ENCODE results near the gene DIO3. TPM values are rescaled to one million over a fixed set of nuclear protein-coding genes. Genes with fewer than 3 reads are reported as not detected.

DIO3 gene
- total RNA-seq, 2 experiments from 2014 or later = not detected

- H3K79me2 ChIP-seq (ENCODE audit: insufficient read depth, low read depth, low read length) = no peaks in the 10 kb centered on the region
Observed at GRCh38 chr14:101590062-101590461, 28.8 kb downstream of the DIO3 start.

GRCh38 chr14:101590616-101591015 lies 29.3 kb downstream of the DIO3 start:
- no peak overlapping the region for H3K4me3 ChIP-seq (ENCODE audit: low read depth, low read length, poor library complexity, severe bottlenecking)
- H3K4me2 ChIP-seq (ENCODE audit: low read length) = no peak overlapping the region
- no peaks in the 10 kb centered on the region for H3K36me3 ChIP-seq (ENCODE audit: insufficient read depth, low read length)
- H3K79me2 ChIP-seq (ENCODE audit: insufficient read depth, low read depth, low read length) = no peaks in the 10 kb centered on the region
- TF ChIP-seq EZH2phosphoT487 (IDR thresholded peaks at IDR 0.05; ENCODE audit: borderline replicate concordance, low read depth, low read length) = no peak
- no peak for TF ChIP-seq CTCF (conservative IDR thresholded peaks at IDR 0.05; ENCODE audit: low read length)
- H3K4me1 ChIP-seq (ENCODE audit: insufficient read depth, low read length, poor library complexity, severe bottlenecking) = no peaks in the 10 kb centered on the region
- intact Hi-C loops (cut with micrococcal nuclease; ENCODE audit: unreplicated experiment) = no loop called here
- no peak for DNase-seq (ENCODE audit: low spot score)
- H3K9me2 ChIP-seq (ENCODE audit: insufficient read depth, low read length) = no peaks in the 10 kb centered on the region
- H3K27ac ChIP-seq (ENCODE audit: low read depth, low read length, poor library complexity, severe bottlenecking) = no peak overlapping the region
- BruUV-seq (replicated peaks) = no TSS peak
- POLR2A ChIA-PET = no interaction called here
- CTCF ChIA-PET (ENCODE audit: unreplicated experiment) = no interaction called here
- no peak overlapping the region for H2AFZ ChIP-seq (ENCODE audit: low read length)
- no peaks in the 10 kb centered on the region for H3K9me3 ChIP-seq (ENCODE audit: low read length)
- H4K20me1 ChIP-seq (ENCODE audit: insufficient read depth, low read length) = no peaks in the 10 kb centered on the region

More at GRCh38 chr14:101590062-101590461, 28.8 kb downstream of the DIO3 start:
- Histone ChIP-seq H4K20me1 (ENCODE audit: insufficient read depth, low read length) (no peaks in the 10 kb centered on the region), H3K27ac (ENCODE audit: low read depth, low read length, poor library complexity, severe bottlenecking) (no peak overlapping the region), H2AFZ (ENCODE audit: low read length) (no peak overlapping the region), H3K4me2 (ENCODE audit: low read length) (no peak overlapping the region), H3K4me1 (ENCODE audit: insufficient read depth, low read length, poor library complexity, severe bottlenecking) (no peaks in the 10 kb centered on the region), H3K4me3 (ENCODE audit: low read depth, low read length, poor library complexity, severe bottlenecking) (no peak overlapping the region), H3K9me3 (ENCODE audit: low read length) (no peaks in the 10 kb centered on the region), H3K9me2 (ENCODE audit: insufficient read depth, low read length) (no peaks in the 10 kb centered on the region), H3K36me3 (ENCODE audit: insufficient read depth, low read length) (no peaks in the 10 kb centered on the region)
- no peak for TF ChIP-seq EZH2phosphoT487 (IDR thresholded peaks at IDR 0.05; ENCODE audit: borderline replicate concordance, low read depth, low read length)
- TF ChIP-seq CTCF (conservative IDR thresholded peaks at IDR 0.05; ENCODE audit: low read length) = no peak
- no TSS peak for BruUV-seq (replicated peaks)
- no peak for DNase-seq (ENCODE audit: low spot score)
- ChIA-PET CTCF (ENCODE audit: unreplicated experiment) (no interaction called here), POLR2A (no interaction called here)
- intact Hi-C loops (cut with micrococcal nuclease; ENCODE audit: unreplicated experiment) = no loop called here

GRCh38 chr14:101591121-101591520 lies 29.8 kb downstream of the DIO3 start:
- no peaks in the 10 kb centered on the region for H3K36me3 ChIP-seq (ENCODE audit: insufficient read depth, low read length)
- no peak overlapping the region for H2AFZ ChIP-seq (ENCODE audit: low read length)
- CTCF ChIA-PET (ENCODE audit: unreplicated experiment) = no interaction called here
- H3K27ac ChIP-seq (ENCODE audit: low read depth, low read length, poor library complexity, severe bottlenecking) = no peak overlapping the region
- H3K4me3 ChIP-seq (ENCODE audit: low read depth, low read length, poor library complexity, severe bottlenecking) = no peak overlapping the region
- H3K79me2 ChIP-seq (ENCODE audit: insufficient read depth, low read depth, low read length) = no peaks in the 10 kb centered on the region
- POLR2A ChIA-PET = no interaction called here
- no peaks in the 10 kb centered on the region for H4K20me1 ChIP-seq (ENCODE audit: insufficient read depth, low read length)
- TF ChIP-seq CTCF (conservative IDR thresholded peaks at IDR 0.05; ENCODE audit: low read length) (no peak), EZH2phosphoT487 (IDR thresholded peaks at IDR 0.05; ENCODE audit: borderline replicate concordance, low read depth, low read length) (no peak)
- H3K4me1 ChIP-seq (ENCODE audit: insufficient read depth, low read length, poor library complexity, severe bottlenecking) = peaks cover 4% of the 10 kb centered on the region
- BruUV-seq (replicated peaks) = no TSS peak
- no peak overlapping the region for H3K4me2 ChIP-seq (ENCODE audit: low read length)
- no peak for DNase-seq (ENCODE audit: low spot score)
- H3K9me2 ChIP-seq (ENCODE audit: insufficient read depth, low read length) = no peaks in the 10 kb centered on the region
- H3K9me3 ChIP-seq (ENCODE audit: low read length) = no peaks in the 10 kb centered on the region
- intact Hi-C loops (cut with micrococcal nuclease; ENCODE audit: unreplicated experiment) = no loop called here
